ENCODE results near the gene RSRC1. TPM values are rescaled to one million over a fixed set of nuclear protein-coding genes. Genes with fewer than 3 reads are reported as not detected.
"Not testable (repeated sequence)": the region's sequence is repeated elsewhere in the genome, so short reads cannot be mapped to it uniquely, and the experiment has no call there.

Gene RSRC1, protein sequence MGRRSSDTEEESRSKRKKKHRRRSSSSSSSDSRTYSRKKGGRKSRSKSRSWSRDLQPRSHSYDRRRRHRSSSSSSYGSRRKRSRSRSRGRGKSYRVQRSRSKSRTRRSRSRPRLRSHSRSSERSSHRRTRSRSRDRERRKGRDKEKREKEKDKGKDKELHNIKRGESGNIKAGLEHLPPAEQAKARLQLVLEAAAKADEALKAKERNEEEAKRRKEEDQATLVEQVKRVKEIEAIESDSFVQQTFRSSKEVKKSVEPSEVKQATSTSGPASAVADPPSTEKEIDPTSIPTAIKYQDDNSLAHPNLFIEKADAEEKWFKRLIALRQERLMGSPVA
- polyA plus RNA-seq (2012; ENCODE audit: low read depth, missing spikeins): 18.0 TPM

DNA sequence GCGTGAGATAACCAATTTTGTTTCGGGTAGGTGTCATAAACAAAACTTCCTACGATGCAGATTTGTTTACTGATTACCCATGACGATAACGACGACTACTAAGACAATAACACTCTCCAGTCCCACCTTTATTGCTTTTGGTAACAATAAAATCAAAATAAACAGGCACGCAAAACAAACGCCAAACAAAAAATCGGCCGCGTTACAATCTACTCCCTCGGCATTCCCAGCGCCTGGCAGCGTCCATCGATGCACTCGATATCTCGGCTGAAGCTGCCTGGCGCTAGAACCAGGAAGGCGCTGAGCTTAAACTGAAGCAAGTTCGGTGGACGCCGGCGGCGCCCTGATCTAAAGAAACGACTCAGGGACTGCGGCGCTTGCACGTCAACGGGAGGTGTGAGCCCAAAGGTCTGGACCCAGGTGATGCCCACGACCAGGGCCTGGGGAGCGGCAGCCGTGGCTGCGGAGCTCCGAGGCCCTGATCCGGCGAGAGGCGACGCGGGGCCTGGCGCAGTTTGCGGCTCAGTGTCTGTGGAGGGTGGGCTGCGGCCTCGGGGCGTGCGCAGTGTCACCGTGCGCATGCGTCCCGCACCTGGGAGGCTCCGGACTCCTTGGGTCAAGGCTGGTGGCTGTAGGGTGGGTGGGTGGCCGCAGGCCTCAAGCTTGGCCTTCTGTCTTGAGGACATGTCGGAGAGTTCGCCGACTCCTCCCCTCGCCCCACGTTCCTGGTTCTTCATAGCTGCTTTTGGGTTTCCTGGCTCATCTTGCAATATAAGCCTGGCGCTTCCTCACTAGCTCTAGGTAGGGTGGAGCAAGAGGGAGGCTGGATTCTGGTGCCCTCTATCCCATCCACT is at the start of gene RSRC1:
Gene RSRC1, plus strand, starts transcription at position 286 of the 854 bp plus-strand sequence. CDS start 12,016 bp downstream, outside the sequence.
- peak; percentile 74 for TF ChIP-seq POLR2AphosphoS5 (IDR thresholded peaks at IDR 0.05; ENCODE audit: low read depth, low read length)
- TF ChIP-seq PAX5 (IDR thresholded peaks at IDR 0.05; ENCODE audit: insufficient read depth, low read length, severe bottlenecking): no peak
- TF ChIP-seq TAF1 (IDR thresholded peaks at IDR 0.05; ENCODE audit: low read depth, low read length): 0 out of 2 replicates have a peak, but pooled peaks have one; percentile 40
- no peak for TF ChIP-seq SPI1 (IDR thresholded peaks at IDR 0.05; ENCODE audit: low read depth, low read length)
- TF ChIP-seq POLR2A (IDR thresholded peaks at IDR 0.05; ENCODE audit: low read depth, low read length): peak; percentile 72
- TF ChIP-seq POU2F2 (IDR thresholded peaks at IDR 0.05; ENCODE audit: low read depth, low read length): peak; percentile 39; the same call in 1 of the 2 replicates
- FAIRE-seq (peak; percentile 92), DNase-seq (ENCODE audit: insufficient read length, low spot score) (no peak)

DNA sequence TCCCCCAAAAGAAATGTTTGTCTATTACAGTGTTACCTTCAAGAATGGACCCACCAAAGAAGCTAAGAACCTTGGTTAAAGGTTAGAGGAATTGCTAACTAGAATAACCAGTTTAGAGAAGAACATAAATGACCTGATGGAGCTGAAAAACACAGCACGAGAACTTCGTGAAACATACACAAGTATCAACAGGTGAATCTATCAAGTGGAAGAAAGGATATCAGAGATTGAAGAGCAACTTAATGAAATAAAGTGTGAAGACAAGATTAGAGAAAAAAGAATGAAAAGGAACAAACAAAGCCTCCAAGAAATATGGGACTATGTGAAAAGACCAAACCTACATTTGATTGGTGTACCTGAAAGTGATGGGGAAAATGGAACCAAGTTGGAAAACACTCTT is 44.3 kb upstream of the RSRC1 start:
- not testable (repeated sequence) for FAIRE-seq; DNase-seq (ENCODE audit: insufficient read length, low spot score)

DNA sequence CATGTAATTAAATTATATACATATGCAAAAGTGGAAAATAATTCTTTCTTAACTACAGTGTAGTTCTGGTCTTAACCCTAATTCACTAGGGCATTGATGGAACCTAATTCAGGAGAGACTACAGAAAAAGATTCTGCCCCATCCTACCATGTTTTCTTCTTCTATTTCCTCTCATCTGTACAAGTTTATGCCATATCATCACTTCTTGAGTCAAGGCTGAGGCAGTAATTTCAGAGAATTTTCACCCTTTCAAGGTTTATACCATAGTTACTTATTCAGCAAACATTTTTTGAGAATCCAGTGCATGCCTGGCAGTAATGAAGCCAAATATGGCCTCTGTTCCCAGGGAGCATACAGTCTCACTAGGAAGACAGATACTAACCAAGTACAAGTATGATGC is 37.1 kb upstream of the RSRC1 start:
- no peak for TF ChIP-seq PAX5 (IDR thresholded peaks at IDR 0.05; ENCODE audit: insufficient read depth, low read length, severe bottlenecking)
- TF ChIP-seq SPI1 (IDR thresholded peaks at IDR 0.05; ENCODE audit: low read depth, low read length): no peak
- TF ChIP-seq POLR2AphosphoS5 (IDR thresholded peaks at IDR 0.05; ENCODE audit: low read depth, low read length): no peak
- TF ChIP-seq POLR2A (IDR thresholded peaks at IDR 0.05; ENCODE audit: low read depth, low read length): no peak
- no peak for TF ChIP-seq POU2F2 (IDR thresholded peaks at IDR 0.05; ENCODE audit: low read depth, low read length)
- TF ChIP-seq TAF1 (IDR thresholded peaks at IDR 0.05; ENCODE audit: low read depth, low read length): no peak
- DNase-seq (ENCODE audit: insufficient read length, low spot score) (no peak), FAIRE-seq (no peak)

DNA sequence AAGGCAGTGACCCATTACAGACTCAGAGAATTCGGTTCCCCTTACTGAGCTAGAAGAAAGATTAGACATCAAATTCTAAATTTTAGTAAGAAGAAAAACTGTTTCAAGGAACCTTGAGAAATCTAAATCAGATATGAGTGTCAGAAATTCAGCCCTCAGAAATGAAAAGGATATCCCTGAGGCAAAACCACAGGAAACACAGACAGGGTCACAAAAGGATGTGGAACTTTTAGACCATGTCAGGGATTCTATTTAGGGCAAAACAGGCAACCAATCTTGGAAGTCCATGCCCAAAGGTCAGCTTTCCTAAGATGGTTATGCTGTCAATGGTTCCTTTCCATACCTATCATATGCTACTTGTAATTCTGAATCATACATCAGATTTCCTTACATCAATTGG is 35.3 kb upstream of the RSRC1 start:
- no peak for TF ChIP-seq TAF1 (IDR thresholded peaks at IDR 0.05; ENCODE audit: low read depth, low read length)
- no peak for TF ChIP-seq POLR2AphosphoS5 (IDR thresholded peaks at IDR 0.05; ENCODE audit: low read depth, low read length)
- TF ChIP-seq SPI1 (IDR thresholded peaks at IDR 0.05; ENCODE audit: low read depth, low read length): no peak
- no peak for TF ChIP-seq POU2F2 (IDR thresholded peaks at IDR 0.05; ENCODE audit: low read depth, low read length)
- TF ChIP-seq POLR2A (IDR thresholded peaks at IDR 0.05; ENCODE audit: low read depth, low read length): no peak
- no peak for TF ChIP-seq PAX5 (IDR thresholded peaks at IDR 0.05; ENCODE audit: insufficient read depth, low read length, severe bottlenecking)
- FAIRE-seq: no peak
- no peak for DNase-seq (ENCODE audit: insufficient read length, low spot score)

DNA sequence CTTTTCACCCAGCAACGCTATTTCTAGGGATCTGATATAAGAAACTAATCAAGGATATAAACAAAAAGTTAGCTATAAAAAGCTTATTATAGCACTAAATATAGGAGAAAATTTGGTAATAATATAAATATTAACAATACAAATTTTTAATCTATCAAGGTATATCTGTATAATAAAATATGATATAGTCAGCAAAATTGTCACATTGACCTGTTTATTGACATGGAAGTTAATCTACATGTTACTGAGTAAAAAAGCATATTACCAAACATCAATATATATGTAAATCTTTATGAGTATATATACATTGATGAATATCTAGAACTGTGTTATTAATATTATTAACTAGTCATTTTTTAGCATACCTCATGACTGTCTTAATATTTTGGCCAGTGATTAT is 30.3 kb upstream of the RSRC1 start:
- TF ChIP-seq TAF1 (IDR thresholded peaks at IDR 0.05; ENCODE audit: low read depth, low read length): no peak
- no peak for TF ChIP-seq POLR2AphosphoS5 (IDR thresholded peaks at IDR 0.05; ENCODE audit: low read depth, low read length)
- DNase-seq (ENCODE audit: insufficient read length, low spot score) (no peak), FAIRE-seq (no peak)

DNA sequence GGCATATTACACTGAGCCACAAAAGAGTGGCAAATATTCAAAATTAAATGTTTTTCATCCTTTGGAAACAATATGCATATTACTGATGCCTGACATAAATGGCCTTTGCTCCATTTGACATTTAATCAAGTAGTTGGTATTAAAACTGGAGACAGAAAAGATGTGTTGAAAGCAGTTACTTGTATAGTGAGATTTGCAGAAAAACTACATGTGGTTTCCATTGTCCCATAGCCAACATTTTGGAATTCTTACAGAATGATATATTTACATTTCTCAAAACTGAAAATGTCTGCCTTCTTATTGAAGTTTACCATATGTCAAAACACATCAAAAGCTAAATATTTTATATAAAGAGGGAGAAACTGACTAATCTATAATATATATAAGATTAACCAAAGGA is 25.2 kb upstream of the RSRC1 start:
- no peak for FAIRE-seq
- TF ChIP-seq TAF1 (IDR thresholded peaks at IDR 0.05; ENCODE audit: low read depth, low read length): no peak
- TF ChIP-seq POLR2AphosphoS5 (IDR thresholded peaks at IDR 0.05; ENCODE audit: low read depth, low read length): no peak
- TF ChIP-seq POLR2A (IDR thresholded peaks at IDR 0.05; ENCODE audit: low read depth, low read length): no peak
- no peak for TF ChIP-seq SPI1 (IDR thresholded peaks at IDR 0.05; ENCODE audit: low read depth, low read length)
- no peak for TF ChIP-seq POU2F2 (IDR thresholded peaks at IDR 0.05; ENCODE audit: low read depth, low read length)
- TF ChIP-seq PAX5 (IDR thresholded peaks at IDR 0.05; ENCODE audit: insufficient read depth, low read length, severe bottlenecking): no peak
- no peak for DNase-seq (ENCODE audit: insufficient read length, low spot score)

DNA sequence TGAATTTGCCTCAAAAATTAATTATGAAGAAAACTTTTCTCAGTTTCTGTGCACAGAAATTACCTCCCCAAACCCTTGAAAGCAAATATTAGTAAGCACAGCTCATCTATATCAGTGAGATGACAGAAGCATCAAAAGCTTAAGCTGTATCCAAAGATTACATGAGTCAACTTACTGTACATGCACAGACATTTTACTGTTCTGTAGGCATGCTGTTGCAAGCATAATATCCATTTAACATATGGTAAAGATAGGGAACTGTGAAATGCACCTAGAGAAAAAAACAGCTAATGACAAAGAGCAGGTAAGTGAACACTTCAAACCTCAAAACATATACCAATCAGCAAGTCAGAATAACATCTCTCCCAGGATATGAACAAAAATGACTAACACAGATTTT is 24.5 kb upstream of the RSRC1 start:
- FAIRE-seq (no peak), DNase-seq (ENCODE audit: insufficient read length, low spot score) (no peak)
- no peak for TF ChIP-seq SPI1 (IDR thresholded peaks at IDR 0.05; ENCODE audit: low read depth, low read length)
- TF ChIP-seq POU2F2 (IDR thresholded peaks at IDR 0.05; ENCODE audit: low read depth, low read length): no peak
- TF ChIP-seq POLR2A (IDR thresholded peaks at IDR 0.05; ENCODE audit: low read depth, low read length): no peak
- TF ChIP-seq POLR2AphosphoS5 (IDR thresholded peaks at IDR 0.05; ENCODE audit: low read depth, low read length): no peak
- TF ChIP-seq PAX5 (IDR thresholded peaks at IDR 0.05; ENCODE audit: insufficient read depth, low read length, severe bottlenecking): no peak
- TF ChIP-seq TAF1 (IDR thresholded peaks at IDR 0.05; ENCODE audit: low read depth, low read length): no peak

DNA sequence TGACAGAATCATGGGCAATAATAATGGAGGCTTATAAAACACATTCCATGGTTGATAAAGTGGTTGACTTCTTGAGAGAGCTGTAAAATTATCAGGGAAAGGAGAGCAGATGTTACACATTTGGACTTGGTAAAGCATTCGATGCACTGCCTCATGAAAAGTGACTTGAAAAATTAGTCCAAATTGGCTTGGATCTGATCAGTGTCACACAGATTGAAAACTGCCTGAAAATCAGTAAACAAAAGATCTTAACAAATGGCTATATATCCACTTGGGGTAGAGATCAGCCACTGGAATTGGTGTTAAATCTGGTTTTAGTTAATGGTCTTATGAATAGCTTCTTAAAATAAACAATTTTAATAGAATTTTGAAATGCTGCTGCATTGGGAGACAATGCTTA is 24.0 kb upstream of the RSRC1 start:
- FAIRE-seq (no peak), DNase-seq (ENCODE audit: insufficient read length, low spot score) (no peak)
- TF ChIP-seq SPI1 (IDR thresholded peaks at IDR 0.05; ENCODE audit: low read depth, low read length) (no peak), POLR2A (IDR thresholded peaks at IDR 0.05; ENCODE audit: low read depth, low read length) (no peak), POLR2AphosphoS5 (IDR thresholded peaks at IDR 0.05; ENCODE audit: low read depth, low read length) (no peak)

DNA sequence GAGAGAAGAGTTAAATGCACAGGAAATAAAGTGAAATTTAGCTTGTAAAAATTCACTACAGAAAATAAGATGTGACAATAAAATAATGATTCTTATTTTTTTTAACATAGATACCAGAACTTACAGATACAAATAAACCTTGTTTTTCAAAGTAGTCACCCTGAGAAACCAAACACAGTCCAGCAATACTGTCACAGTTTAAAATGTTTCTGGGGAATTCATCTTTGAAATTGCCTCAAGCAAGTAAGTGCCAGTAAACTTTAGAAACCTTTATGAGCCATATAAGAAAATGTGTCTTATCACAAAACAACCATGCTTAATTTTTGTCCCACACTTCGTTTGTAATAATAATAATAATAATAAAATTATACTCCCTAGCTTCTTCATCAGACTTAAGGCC is 23.5 kb upstream of the RSRC1 start:
- TF ChIP-seq POU2F2 (IDR thresholded peaks at IDR 0.05; ENCODE audit: low read depth, low read length): no peak
- no peak for TF ChIP-seq SPI1 (IDR thresholded peaks at IDR 0.05; ENCODE audit: low read depth, low read length)
- TF ChIP-seq TAF1 (IDR thresholded peaks at IDR 0.05; ENCODE audit: low read depth, low read length): no peak
- no peak for TF ChIP-seq POLR2AphosphoS5 (IDR thresholded peaks at IDR 0.05; ENCODE audit: low read depth, low read length)
- TF ChIP-seq PAX5 (IDR thresholded peaks at IDR 0.05; ENCODE audit: insufficient read depth, low read length, severe bottlenecking): no peak
- no peak for TF ChIP-seq POLR2A (IDR thresholded peaks at IDR 0.05; ENCODE audit: low read depth, low read length)
- DNase-seq (ENCODE audit: insufficient read length, low spot score): no peak
- no peak for FAIRE-seq

DNA sequence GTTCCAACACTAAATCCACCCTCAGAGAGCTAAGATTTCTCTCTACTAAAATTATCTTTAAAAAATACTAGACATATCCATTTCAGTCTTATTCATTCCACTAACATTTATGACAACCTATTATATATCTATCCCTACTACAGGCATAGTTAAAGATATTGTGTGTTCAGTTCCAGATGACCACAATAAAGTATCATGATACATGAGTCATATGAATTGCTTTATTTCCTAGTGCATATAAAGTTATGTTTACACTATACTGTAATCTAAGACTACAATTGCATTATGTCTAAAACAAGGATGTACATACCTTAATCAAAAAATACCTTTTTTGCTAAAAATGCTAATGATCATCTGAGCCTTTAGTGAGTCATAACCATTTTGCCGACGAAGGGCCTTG is 23.1 kb upstream of the RSRC1 start:
- DNase-seq (ENCODE audit: insufficient read length, low spot score) (no peak), FAIRE-seq (no peak)
- TF ChIP-seq POLR2A (IDR thresholded peaks at IDR 0.05; ENCODE audit: low read depth, low read length): no peak
- TF ChIP-seq POLR2AphosphoS5 (IDR thresholded peaks at IDR 0.05; ENCODE audit: low read depth, low read length): no peak
- no peak for TF ChIP-seq TAF1 (IDR thresholded peaks at IDR 0.05; ENCODE audit: low read depth, low read length)
- TF ChIP-seq PAX5 (IDR thresholded peaks at IDR 0.05; ENCODE audit: insufficient read depth, low read length, severe bottlenecking): no peak
- no peak for TF ChIP-seq POU2F2 (IDR thresholded peaks at IDR 0.05; ENCODE audit: low read depth, low read length)
- TF ChIP-seq SPI1 (IDR thresholded peaks at IDR 0.05; ENCODE audit: low read depth, low read length): no peak
